Activated CD4-positive, alpha-beta T cell treated with anti-CD3 and anti-CD28 coated beads, Interleukin-2, amount 10 ng/mL, durations not matched to agents 7 days and 5 days (primary cell): ENCODE measurements around the gene NTN1. TPM values are rescaled to one million over a fixed set of nuclear protein-coding genes. Genes with fewer than 3 reads are reported as not detected.

Experiments
- CTCF ChIA-PET: fragments of 350-600 bp; sonication (Branson Sonifier 250); formaldehyde crosslinking; loops from one replicate; lab custom pipeline; 2021; ENCODE audit warnings: antibody characterized with exemption; lab: Charles Lee
- POLR2A ChIA-PET: fragments of 350-600 bp; sonication (Branson Sonifier 250); formaldehyde crosslinking; loops from one replicate; lab custom pipeline; 2021; ENCODE audit warnings: antibody characterized with exemption; lab: Charles Lee
- DNase-seq: peaks from one replicate; pipeline ENCODE4 v3.0.0-alpha.2; 2020
- H3K27ac Mint-ChIP-seq: one replicate; pipeline ENCODE4 v1.8.0; 2021; ENCODE audit warnings: mild to moderate bottlenecking, moderate library complexity, mixed read lengths
- H3K27me3 Mint-ChIP-seq: one replicate; pipeline ENCODE4 v1.8.0; 2021; ENCODE audit warnings: mixed read lengths
- H3K36me3 Mint-ChIP-seq: one replicate; pipeline ENCODE4 v1.8.0; 2021; ENCODE audit warnings: low read depth, mixed read lengths
- H3K4me1 Mint-ChIP-seq: one replicate; pipeline ENCODE4 v1.8.0; 2021; ENCODE audit warnings: mixed read lengths
- H3K4me3 Mint-ChIP-seq: one replicate; pipeline ENCODE4 v1.8.0; 2021; ENCODE audit warnings: mild to moderate bottlenecking, moderate library complexity, mixed read lengths
- H3K9me3 Mint-ChIP-seq: one replicate; pipeline ENCODE4 v1.8.0; 2021; ENCODE audit warnings: mixed read lengths
- total RNA-seq, 2 experiments: library from RNA; stranded (reverse); gene quantifications; one replicate each; pipeline ENCODE4 v1.2.3, GENCODE V29; 2021

Gene NTN1
- total RNA-seq, 2 experiments from 2014 or later = 0.02 to 0.10 TPM

DNA sequence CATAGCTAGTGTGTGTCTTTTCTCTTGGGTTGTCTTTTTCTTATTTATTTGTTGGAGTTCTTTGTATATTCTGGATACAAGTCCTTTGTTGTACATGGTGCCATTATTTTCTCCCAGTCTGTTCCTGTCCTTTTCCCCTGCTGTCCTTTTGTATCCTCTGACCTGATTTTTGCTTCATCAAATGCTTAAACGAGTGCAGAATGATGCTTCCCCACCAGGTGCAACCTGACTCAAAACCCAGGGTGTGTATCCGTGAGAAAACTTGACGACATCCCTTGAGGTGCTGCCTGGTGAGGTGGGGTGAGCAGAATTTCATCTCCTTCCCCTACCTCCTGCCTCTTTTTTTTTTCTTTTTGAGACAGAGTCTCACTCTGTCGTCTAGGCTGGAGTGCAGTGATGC lies 88.6 kb downstream of the NTN1 start:
- ChIA-PET POLR2A (no interaction called here), CTCF (interaction anchor here (1.1 kb wide), 1 partner anchor 19 kb away, joined by 3 read pairs; no protein-coding TSS in a partner anchor)
- no peak overlapping the region for H3K27ac Mint-ChIP-seq
- H3K27me3 Mint-ChIP-seq = no peaks in the 10 kb centered on the region
- H3K4me1 Mint-ChIP-seq = no peaks in the 10 kb centered on the region
- H3K36me3 Mint-ChIP-seq = no peaks in the 10 kb centered on the region
- no peak overlapping the region for H3K4me3 Mint-ChIP-seq
- no peaks in the 10 kb centered on the region for H3K9me3 Mint-ChIP-seq
- no peak for DNase-seq

DNA sequence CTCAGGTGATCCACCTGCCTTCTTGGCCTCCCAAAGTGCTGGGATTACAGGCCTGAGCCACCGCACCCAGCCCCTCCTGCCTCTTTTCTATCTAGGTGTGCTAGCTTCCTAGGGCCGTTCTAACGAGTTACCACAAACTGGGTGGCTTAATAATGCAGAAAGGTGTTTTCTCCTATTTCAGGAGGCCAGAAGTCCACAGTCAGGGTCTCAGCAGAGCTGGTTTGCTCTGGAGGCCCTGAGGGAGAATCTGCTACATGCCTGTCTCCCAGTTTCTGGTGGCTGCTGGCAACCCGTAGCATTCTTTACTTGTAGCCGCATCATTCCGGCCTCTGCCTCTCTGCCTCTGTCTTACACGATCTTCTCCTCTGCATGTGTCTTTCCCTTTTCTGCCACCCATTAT lies 89.2 kb downstream of the NTN1 start:
- DNase-seq = no peak
- CTCF ChIA-PET = no interaction called here
- Mint-ChIP-seq H3K36me3 (no peaks in the 10 kb centered on the region), H3K27ac (no peak overlapping the region), H3K27me3 (no peaks in the 10 kb centered on the region), H3K9me3 (no peaks in the 10 kb centered on the region), H3K4me1 (no peaks in the 10 kb centered on the region), H3K4me3 (no peak overlapping the region)
- POLR2A ChIA-PET = no interaction called here

DNA sequence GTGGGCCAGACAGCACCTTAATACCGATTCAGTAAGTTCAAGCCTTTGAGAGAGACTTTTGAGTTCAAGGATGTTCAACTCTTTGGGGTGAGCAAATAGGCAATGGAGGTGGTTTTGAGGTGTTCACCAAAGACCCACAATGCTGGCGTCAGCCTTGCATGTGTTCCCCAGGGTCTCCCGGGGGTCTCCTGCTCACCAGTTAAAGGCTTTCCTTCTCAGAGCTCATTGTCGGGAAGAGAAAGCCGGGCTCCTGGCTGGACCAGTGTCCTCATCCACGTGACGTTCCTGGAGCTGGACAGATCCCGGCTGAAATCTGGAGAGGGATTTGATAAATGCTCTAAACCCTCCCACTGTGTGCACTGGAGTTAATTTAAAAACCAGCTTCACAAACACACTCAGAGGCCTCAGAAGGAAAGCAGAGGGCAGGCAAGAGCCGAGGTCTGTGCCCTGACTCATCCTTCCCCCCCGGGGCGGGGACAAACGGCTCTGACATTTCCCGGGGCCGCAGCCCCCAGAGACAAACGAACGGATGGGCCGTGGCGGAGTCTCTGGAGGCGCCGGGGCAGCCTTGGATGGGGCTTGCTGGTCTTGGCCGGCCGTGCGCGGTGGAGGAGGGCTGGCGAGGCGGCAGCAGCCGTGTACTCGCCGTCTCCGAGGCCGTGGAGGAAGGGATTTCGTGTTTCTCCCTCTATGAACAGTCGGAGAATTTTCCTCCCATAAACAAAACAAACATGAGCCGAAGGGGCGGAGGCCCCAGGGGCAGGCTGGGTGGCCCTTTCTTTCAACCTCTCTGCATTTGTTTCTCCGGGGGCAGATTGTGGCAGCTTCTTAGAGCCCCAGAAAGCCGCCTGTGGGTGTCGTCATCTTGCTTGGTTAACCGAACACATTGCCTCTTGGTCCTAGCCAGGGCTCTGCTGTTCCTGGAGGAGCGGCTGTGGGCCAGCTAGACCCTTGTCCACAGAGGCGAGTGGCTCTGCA lies 94.2 kb downstream of the NTN1 start:
- Mint-ChIP-seq H3K27ac (no peak overlapping the region), H3K36me3 (no peaks in the 10 kb centered on the region), H3K9me3 (peaks cover 2% of the 10 kb centered on the region), H3K4me1 (peaks cover 7% of the 10 kb centered on the region), H3K27me3 (no peaks in the 10 kb centered on the region), H3K4me3 (peak overlapping the region; percentile 50)
- POLR2A ChIA-PET = no interaction called here
- CTCF ChIA-PET = interaction anchor here (1.0 kb wide), 1 partner anchor 431 kb away, joined by 3 read pairs; no protein-coding TSS in a partner anchor
- DNase-seq = peak; percentile 44

DNA sequence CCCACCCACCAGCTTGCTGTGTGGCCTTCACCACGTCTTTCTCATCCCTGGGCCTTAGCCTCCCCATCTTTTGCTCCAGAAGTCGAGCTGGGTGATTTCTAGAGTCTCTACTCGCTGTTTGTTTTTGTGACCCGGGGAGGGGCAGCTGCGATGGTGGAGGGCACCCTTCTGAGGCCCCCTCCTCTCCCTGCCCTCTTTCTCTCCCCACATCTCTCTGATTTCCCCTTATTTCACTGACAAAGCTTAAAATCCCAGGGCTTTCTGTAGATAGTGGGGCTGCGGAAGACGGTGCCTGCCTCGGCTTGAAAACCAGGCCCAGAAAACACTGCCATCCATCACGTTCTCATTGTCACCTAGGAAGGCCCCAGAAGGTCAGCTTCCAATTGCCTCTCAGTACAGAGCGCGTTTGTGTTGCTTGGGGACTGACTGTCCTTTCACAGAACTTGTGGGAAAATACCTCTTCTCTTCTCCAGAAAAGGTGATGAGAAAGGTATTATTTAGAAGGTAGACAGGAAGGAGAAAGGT lies 95.1 kb downstream of the NTN1 start:
- ChIA-PET CTCF (interaction anchor here (1.0 kb wide), 1 partner anchor 430 kb away, joined by 3 read pairs; no protein-coding TSS in a partner anchor), POLR2A (no interaction called here)
- peaks cover 7% of the 10 kb centered on the region for H3K4me1 Mint-ChIP-seq
- no peaks in the 10 kb centered on the region for H3K36me3 Mint-ChIP-seq
- no peaks in the 10 kb centered on the region for H3K27me3 Mint-ChIP-seq
- no peak for DNase-seq
- peaks cover 2% of the 10 kb centered on the region for H3K9me3 Mint-ChIP-seq
- peak overlapping the region; percentile 34 for H3K4me3 Mint-ChIP-seq
- H3K27ac Mint-ChIP-seq = no peak overlapping the region

DNA sequence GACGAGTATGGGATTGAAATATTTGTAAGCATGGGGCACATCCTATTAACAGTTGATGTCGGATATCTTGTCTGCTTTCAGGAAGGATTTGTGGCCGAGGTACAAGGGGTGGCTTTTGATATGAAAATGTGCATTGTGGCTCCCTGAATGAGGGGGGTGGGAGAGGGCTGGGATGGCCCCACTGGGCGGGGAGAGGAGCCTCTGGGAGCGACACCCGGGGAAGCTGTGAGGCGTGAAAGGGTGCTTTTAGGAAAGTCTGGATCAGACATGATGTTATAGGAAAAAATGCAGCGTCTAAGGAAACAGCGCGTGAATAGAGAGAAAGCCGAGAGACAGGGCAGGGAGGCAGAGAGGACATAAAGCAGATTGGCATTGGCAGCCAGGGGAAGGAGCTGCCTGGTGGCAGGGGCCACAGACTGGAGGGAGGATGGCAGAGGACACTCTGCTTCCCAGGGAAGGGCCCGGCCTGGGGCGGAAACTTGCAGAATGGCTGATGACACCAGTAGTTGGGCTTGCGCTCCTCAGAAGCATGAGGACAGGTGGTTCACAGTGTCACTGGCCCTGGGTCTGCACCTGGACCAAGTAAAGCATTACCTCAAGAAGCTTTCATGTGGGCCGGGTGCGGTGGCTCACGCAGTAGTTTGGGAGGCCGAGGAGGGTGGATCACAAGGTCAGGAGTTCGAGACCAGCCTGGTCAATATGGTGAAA lies 95.7 kb downstream of the NTN1 start:
- ChIA-PET POLR2A (no interaction called here), CTCF (interaction anchor here (0.7 kb wide), 1 partner anchor 35 kb away, joined by 3 read pairs; no protein-coding TSS in a partner anchor)
- DNase-seq = no peak

DNA sequence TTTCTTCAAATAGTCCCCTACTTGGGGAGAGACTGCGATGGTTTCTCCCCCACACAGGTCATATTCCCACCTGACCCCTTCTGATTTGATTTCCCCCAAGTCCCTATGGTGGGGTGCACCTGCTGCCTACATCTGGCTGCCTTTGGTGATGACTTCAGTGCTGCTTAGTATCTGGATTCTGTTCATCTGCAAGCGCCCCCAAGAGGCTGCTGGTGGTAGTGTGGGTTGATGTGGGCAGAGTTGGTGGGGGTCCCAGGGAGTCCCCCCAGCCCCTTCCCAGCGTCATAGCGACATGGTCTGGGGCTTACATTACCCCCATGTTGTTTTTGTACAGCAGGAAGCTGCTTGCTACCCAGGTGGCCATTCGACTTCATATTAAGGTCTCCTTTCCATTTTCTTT lies 99.2 kb downstream of the NTN1 start:
- DNase-seq = no peak
- POLR2A ChIA-PET = no interaction called here
- H3K27ac Mint-ChIP-seq = no peak overlapping the region
- H3K4me3 Mint-ChIP-seq = no peak overlapping the region
- peaks cover 2% of the 10 kb centered on the region for H3K9me3 Mint-ChIP-seq
- H3K27me3 Mint-ChIP-seq = no peaks in the 10 kb centered on the region
- H3K36me3 Mint-ChIP-seq = no peaks in the 10 kb centered on the region
- CTCF ChIA-PET = no interaction called here
- peaks cover 7% of the 10 kb centered on the region for H3K4me1 Mint-ChIP-seq

More for the DNA sequence above, 95.7 kb downstream of the NTN1 start:
- H3K27me3 Mint-ChIP-seq = no peaks in the 10 kb centered on the region
- peaks cover 7% of the 10 kb centered on the region for H3K4me1 Mint-ChIP-seq
- H3K27ac Mint-ChIP-seq = no peak overlapping the region
- no peak overlapping the region for H3K4me3 Mint-ChIP-seq
- H3K9me3 Mint-ChIP-seq = peaks cover 2% of the 10 kb centered on the region
- H3K36me3 Mint-ChIP-seq = no peaks in the 10 kb centered on the region

DNA sequence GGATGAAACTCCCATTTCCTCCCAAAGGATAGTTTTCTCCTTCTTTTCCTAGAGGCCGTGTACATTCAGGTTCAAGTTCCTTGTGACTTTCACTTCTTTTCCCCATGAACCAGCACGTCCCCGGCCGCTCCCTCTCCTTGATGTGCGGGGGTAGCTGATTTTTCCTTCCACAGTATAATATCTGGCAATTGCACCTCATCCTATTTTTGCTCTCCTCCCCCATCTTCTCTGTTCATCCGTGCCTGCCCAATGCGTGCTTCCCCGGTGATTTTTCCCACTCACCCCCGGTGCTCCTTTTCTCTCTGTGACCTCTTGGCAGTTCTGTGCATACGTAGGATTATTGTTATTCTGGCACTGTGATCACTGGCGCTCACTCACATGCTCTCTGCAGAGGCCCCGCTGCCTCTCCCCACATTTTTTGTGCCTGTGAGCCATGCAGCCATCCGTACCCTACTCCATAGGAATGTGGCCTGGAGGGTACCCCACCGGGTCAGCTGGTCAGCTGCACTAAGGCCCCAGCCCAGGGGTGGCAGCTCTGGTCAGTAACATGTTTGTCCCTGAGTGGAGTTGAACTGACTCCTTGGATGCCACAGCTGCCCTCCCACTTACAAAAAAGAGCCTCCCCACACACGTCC lies 100.0 kb downstream of the NTN1 start:
- Mint-ChIP-seq H3K27ac (no peak overlapping the region), H3K4me3 (no peak overlapping the region), H3K36me3 (no peaks in the 10 kb centered on the region), H3K9me3 (peaks cover 2% of the 10 kb centered on the region), H3K4me1 (peaks cover 3% of the 10 kb centered on the region), H3K27me3 (no peaks in the 10 kb centered on the region)
- ChIA-PET CTCF (no interaction called here), POLR2A (no interaction called here)
- DNase-seq = no peak

DNA sequence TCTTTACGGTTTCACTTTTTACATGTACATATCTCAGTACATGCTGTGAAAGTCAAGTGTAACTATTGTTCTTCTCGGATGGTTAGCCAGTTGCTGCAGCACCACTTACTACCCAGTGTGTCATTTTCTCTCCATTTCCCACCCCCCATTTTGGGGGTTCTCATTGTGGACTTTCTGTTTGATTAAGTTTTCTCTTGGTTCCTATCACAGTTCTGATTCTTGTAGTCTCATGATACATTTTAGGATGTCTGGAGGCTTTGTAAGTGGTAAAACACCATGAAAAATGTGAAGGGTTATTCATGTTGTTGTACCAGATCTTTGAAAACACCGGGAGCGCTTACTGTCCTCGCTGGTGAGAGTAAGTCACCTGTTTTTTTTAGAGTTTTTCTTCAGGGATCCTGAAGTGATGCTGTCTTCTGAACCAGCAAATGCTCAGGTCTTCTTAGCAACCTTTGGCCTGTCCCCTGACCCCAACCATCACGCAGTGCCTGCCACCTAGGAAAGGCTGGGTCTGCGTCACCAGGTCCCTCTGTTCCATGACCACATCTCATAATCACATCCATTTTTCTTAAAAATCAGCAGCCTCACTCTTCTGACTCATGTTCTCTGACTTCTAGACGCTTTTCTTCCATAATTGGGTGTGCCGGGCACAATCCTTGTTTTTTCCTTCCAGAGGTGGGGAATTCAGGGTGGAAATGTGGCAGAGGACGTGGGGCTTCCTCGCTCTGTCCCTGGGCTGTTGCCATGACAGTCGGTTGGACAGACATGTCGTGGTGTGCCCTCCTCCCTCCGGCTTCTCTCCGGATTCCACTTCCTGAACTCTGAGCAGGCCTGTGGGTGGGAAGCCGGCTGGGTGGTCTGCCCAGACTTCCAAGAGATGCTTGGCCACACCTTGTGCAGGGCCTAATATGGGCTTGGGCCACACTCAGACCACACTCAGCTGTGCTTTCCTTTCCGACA lies 102.6 kb downstream of the NTN1 start:
- ChIA-PET POLR2A (no interaction called here), CTCF (no interaction called here)
- H3K4me1 Mint-ChIP-seq = no peaks in the 10 kb centered on the region
- H3K27me3 Mint-ChIP-seq = no peaks in the 10 kb centered on the region
- no peaks in the 10 kb centered on the region for H3K9me3 Mint-ChIP-seq
- no peaks in the 10 kb centered on the region for H3K36me3 Mint-ChIP-seq
- DNase-seq = no peak
- no peak overlapping the region for H3K4me3 Mint-ChIP-seq
- H3K27ac Mint-ChIP-seq = no peak overlapping the region

DNA sequence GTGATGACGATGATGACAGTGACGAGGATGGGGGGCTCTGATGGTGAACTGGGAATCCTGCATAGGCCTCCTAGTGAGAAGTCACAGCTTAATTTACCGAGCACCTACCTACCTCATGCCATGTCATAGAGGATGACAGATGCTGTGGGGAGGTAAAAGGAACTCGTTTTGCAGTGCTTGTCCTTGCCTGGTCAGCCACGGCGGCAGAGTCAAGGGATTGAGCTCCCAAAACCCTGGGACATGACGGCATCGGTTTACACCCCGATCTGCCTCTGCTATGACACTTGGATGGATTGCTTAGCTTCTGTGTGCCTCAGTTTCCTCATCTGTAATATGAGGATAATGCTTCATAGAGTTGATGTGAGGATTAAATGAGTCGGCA lies 103.2 kb downstream of the NTN1 start:
- ChIA-PET POLR2A (no interaction called here), CTCF (interaction anchor here (0.6 kb wide), 2 partner anchors 150 to 515 kb away, joined by 3 read pairs; no protein-coding TSS in a partner anchor)
- no peaks in the 10 kb centered on the region for H3K36me3 Mint-ChIP-seq
- no peak overlapping the region for H3K27ac Mint-ChIP-seq
- no peak for DNase-seq
- no peaks in the 10 kb centered on the region for H3K9me3 Mint-ChIP-seq
- no peaks in the 10 kb centered on the region for H3K27me3 Mint-ChIP-seq
- H3K4me3 Mint-ChIP-seq = no peak overlapping the region
- no peaks in the 10 kb centered on the region for H3K4me1 Mint-ChIP-seq

DNA sequence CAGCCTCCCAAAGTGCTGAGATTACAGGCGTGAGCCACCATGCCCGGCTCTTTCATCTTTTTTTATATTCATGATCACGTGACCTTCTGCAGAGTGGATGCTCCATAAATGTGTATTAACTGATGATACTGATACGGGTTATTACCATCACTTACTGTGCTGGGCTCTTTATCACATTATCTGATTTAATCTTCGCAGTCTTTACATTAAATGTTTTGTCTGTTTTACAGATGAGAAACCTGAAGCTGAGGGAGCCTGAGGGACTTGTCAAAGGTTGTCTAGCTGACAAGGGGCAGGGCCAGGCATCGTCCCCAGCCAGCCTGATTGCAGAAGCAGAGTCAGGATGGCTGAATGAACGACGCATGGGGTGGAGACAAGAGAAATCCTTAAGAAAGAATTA lies 104.4 kb downstream of the NTN1 start:
- Mint-ChIP-seq H3K4me1 (no peaks in the 10 kb centered on the region), H3K27me3 (no peaks in the 10 kb centered on the region), H3K27ac (no peak overlapping the region), H3K4me3 (no peak overlapping the region), H3K9me3 (no peaks in the 10 kb centered on the region), H3K36me3 (no peaks in the 10 kb centered on the region)
- ChIA-PET CTCF (no interaction called here), POLR2A (interaction anchor here (0.6 kb wide), 1 partner anchor 160 kb away, joined by 3 read pairs; no protein-coding TSS in a partner anchor)
- DNase-seq = no peak

DNA sequence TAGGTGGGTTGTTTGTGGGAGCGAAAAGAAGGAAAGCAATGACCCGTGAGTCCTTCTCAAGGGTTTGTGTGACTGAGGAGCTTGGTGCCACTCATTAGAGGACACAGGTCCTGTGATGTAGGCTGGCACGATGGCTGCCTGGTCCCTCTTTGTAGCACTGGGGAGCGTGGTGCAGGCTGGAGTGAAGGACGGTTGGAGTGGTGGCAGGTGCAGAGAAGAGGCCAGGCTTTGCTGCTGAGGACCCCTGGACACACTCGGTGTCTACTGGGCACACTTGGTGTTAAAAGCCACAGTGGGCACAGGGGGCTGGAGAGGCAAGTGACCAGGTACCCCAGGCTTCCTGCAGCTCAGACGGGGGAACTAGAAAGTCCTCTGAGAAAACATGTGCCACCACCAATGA lies 106.0 kb downstream of the NTN1 start:
- no peak for DNase-seq
- H3K27me3 Mint-ChIP-seq = no peaks in the 10 kb centered on the region
- H3K36me3 Mint-ChIP-seq = no peaks in the 10 kb centered on the region
- H3K27ac Mint-ChIP-seq = no peak overlapping the region
- ChIA-PET POLR2A (no interaction called here), CTCF (no interaction called here)
- H3K9me3 Mint-ChIP-seq = no peaks in the 10 kb centered on the region
- no peaks in the 10 kb centered on the region for H3K4me1 Mint-ChIP-seq
- H3K4me3 Mint-ChIP-seq = no peak overlapping the region

DNA sequence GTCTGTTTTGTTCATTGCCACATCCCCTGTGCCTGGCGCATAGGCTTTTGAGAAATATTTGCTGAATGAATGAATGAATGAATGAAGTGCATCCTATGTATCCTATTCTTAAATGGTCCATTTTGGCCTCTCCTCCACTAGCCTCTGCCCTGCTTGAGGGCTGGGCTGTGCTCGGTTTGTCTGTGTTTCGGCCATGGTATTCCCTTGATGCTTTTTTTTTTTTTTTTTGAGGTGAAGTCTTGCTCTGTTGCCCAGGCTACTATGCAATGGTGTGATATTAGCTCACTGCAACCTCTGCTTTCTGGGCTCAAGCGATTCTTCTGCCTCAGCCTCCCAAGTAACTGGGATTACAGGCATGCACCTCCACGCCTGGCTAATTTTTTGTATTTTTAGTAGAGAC lies 110.1 kb downstream of the NTN1 start:
- Mint-ChIP-seq H3K36me3 (no peaks in the 10 kb centered on the region), H3K27me3 (no peaks in the 10 kb centered on the region), H3K4me3 (no peak overlapping the region), H3K27ac (no peak overlapping the region), H3K9me3 (no peaks in the 10 kb centered on the region), H3K4me1 (no peaks in the 10 kb centered on the region)
- ChIA-PET POLR2A (no interaction called here), CTCF (no interaction called here)
- DNase-seq = no peak
